NCI-H446 (cell line): ENCODE measurements around the gene ALKBH1.
A peak's percentile ranks its signal among the peaks of the same experiment; 100 is the strongest.
"Not testable (repeated sequence)": the region's sequence is repeated elsewhere in the genome, so short reads cannot be mapped to it uniquely, and the experiment has no call there.

Experiments
- DNase-seq, 2 experiments: peaks; one replicate each; lab custom pipeline; 2025; lab: John Stamatoyannopoulos, UW

ALKBH1 gene

DNA sequence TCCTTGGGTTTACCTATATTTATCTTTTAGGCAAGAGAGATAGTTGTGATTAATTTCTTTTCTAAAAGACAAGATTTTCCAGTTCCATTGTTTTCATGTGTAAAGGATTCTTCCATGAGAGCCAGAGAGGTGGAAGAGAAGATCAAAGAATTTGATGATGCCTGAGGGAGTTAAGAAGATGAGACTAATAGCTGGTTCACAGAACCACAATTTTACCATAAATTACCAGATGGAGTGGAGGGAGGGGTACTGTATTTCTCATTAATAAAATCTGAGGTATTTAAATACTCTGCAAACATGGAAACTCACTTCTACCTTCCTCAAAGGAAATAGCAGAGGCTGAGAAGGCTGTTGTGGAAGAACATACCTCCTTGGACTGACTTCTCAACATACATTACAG, 34.6 kb downstream of the ALKBH1 start:
- no peak for DNase-seq

- DNase-seq = no peak
These were observed 40.5 kb downstream of the ALKBH1 start for GRCh38 chr14:77667331-77667730.

DNA sequence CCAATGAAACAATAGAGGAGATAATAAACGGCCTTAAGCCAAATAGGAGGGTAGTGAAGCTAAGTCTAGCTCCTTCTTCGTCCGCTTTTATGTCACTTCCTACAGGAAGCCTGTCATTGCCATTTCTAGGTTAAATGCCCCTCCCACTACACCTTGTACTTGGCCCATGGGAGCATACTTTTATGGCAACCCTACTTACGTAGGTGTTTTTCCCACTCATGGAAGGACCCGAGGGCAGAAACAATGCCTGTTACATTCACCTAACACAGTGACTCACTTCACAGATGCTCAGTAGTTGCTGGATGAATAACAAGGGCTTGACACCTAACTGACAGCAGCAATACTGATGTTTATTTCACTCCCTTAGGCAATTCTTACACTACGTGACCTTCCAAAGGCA, 44.5 kb downstream of the ALKBH1 start:
- DNase-seq = no peak

DNA sequence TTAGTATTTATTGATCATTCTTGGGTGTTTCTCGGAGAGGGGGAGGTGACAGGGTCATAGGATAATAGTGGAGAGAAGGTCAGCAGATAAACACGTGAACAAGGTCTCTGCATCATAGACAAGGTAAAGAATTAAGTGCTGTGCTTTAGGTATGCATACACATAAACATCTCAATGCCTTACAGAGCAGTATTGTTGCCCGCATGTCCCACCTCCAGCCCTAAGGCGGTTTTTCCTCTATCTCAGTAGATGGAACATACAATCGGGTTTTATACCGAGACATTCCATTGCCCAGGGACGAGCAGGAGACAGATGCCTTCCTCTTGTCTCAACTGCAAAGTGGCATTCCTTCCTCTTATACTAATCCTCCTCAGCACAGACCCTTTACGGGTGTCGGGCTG, 46.3 kb downstream of the ALKBH1 start:
- DNase-seq = not testable (repeated sequence)

DNA sequence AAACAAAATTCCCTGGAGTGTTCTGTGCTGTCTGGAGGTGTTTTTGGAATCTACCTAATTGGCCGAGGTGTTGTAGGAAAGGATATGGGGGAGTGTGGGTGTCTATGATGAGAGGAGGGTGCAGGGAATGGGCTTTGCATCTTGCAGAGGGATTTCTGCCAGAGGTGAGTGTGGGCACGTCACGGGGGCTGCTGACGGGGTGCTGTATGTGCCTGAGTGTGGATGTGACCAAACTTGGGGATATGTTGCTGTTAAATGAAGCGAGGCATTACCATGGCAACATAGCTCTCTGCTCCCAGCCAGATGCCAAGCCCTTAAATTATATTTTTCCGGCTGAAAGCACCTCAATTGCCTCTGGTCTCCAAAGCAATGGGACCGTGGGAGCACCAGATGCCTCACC, 47.1 kb downstream of the ALKBH1 start:
- peak; percentile 90 to 93 for DNase-seq

- DNase-seq = no peak
These were observed 48.0 kb downstream of the ALKBH1 start for GRCh38 chr14:77659831-77660230.

DNA sequence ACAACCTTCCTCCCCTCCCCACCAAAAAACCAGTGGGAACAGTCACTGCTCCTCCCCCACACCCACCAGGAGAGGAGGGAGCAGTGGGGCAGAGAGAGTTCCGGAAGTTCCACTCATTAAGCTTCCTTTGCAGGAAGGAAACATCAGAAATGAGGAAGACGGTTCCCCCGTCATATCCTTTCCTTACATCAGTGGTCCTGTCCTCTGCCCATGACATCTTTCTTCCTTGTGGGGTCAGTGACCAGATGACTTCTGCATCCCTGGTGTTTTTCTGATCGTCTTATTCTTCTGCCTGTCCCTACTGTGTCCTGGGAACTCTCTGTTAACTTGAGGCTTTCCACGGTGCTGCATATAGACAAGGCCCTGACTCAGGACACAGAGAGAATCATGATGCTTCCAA, 50.5 kb downstream of the ALKBH1 start:
- no peak for DNase-seq

GRCh38 chr14:77654001-77654441, 53.8 kb downstream of the ALKBH1 start:
- DNase-seq = no peak

DNA sequence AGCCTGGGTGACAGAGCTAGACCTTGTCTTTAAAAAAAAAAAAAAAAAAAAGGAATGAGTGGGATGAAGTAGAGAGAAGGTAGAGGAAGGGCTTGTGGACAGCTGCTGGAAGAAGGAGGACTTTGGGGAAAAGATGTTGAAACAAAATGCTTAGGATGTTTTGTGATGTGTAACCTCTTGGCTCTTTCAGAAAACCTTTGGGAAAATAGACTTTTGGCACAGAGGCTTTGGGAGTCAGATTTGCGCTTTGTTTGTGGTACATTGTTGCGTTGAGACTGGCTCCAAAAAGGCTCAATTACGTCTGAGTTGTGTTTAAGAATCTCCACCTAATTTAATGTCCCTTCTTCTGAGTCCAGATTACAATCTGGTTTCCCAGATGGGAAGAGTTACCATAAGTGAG, 58.5 kb downstream of the ALKBH1 start:
- DNase-seq = no peak

GRCh38 chr14:77648520-77649200, 59.2 kb downstream of the ALKBH1 start:
- no peak for DNase-seq

DNA sequence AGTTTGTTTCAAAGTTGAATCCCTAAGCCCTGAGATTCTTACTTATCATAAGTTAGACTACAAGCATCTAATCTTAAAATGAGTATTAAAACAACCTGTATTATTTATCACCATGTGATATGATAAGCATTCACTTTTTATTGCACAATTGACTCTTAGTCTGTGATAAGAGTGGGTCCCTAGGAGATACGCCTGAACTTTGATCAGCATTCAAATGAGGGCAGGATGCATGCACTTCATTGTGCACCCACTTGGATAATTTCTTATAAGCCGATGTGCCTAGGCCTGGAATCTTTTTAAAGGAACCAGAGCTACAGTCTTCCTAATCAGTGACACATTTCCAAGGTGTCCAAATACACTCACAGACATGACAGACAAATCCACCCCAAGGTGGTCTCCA, 60.0 kb downstream of the ALKBH1 start:
- DNase-seq = no peak

DNA sequence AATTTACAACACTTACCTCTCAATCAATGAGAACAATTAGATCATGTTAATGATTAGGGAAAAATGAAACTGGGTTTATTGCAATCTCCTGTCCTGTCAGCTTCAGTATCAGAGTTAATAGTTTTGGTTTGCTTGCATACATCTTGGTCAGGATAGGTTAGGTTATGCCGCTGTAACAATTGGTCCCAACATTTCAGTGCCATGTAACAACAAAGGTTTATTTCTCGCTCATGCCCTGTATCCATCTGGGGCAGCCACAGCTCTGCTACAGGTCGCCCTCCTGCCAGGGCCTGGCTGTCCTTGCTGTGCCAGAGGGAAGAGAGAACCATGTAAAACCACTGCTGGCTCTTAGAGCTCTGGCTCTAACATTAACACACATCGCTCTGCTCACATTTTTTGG, 60.9 kb downstream of the ALKBH1 start:
- DNase-seq = no peak

DNA sequence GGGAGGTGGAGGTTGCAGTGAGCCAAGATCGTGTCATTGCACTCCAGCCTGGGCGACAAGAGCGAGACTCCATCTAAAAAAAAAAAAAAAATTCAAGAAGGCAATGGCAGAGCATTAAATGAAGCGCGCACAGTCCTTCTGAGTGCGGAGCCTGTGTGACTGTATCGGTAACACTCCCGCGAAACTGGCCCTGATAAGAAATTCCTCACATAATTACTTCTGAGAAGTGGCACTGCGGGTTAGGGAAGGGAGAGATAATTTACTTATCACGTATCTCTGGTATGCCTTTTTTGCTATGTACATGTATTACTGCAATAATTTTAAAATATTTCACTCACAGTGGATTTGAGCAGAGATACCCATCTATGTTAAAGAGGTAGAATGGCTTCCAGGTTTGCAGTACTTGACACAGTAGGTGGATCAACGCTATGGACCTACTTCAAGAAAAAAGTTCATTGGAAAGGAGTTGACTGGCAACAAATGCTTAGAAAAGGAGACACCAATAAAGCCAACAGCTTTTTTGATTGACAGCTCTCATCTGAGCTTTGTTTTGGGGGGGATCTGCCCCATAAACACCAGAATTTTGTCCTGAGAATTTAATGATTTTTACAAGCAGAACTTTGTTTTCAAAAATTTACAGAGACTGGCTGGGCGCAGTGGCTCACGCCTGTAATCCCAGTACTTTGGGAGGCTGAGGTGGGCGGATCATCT, 62.1 kb downstream of the ALKBH1 start:
- DNase-seq = no peak

DNA sequence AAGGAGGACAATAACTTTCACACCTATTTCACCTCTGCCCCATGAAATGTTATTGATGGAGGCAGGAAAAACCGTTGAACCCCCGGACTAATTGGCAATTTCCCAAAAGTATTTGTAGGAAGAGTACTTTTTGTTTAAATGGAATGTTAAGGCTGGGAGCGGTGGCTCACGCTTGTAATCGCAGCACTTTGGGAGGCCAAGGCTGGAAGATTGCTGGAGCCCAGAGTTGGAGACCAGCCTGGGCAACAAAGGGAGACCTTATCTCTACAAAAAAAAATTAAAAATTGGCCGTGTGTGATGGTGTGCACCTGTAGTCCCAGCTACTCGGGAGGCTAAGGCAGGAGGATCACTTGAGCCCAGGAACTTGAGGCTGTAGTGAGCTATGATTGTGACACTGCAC, 65.4 kb downstream of the ALKBH1 start:
- DNase-seq = no peak

DNA sequence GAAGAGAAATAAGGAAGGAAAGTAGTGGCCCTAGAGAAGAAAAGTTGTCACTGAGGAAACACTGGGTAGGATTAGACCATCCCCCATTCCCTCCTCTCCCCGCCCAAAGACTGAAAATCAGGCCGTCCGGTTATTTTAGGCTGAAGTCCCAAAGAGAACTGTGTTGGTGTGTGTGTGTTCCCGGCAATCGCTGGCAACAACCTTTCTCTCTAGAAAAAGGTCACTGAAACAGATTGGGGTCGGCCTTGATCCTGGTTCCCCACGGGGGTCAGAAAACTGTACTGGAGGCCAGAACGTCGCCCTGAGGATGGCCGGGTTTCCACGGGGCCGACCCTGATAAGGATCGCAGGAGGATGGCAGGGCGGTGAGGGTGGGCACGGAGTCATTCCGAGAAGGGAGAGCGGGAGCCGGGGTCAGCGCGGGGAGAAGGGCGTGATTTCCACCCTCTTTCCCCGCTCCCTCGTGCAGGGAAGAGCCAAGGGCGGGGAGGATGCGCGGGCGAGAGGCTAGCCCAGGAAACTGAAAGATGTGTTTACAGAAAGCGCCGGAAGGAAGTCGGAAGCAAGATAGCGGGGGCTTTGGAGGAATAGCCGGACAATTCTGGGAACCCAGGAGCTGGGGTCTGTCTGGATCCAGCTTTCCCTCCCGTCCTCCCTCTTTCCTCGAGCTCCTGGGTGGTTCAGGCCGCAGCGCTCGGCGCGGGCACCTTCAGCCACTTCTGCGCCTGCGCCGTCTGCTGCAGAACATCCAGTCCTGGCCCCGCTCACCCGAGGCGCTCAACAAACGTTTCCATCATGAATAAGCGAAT, 66.1 kb downstream of the ALKBH1 start:
- no peak for DNase-seq

GRCh38 chr14:77640756-77641533, 66.9 kb downstream of the ALKBH1 start:
- no peak for DNase-seq

DNA sequence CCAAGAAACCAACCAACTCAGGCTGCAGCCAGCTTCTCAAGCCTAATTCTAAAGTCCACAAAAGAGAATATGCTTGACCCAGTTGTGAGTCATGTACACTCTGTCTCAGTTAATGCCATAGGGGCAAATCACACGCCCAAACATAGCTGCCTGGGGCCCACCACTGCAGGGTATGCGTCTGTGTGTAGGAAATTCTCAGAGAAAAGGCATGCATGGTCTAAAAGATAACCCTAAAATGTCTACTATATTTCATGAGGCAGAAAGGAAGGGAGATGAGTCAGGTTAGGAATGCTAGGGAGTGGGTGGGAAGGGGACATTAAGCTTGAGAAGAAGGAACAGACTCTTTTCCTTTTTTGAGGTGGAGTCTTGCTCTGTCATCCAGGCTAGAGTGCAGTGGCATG, 69.1 kb downstream of the ALKBH1 start:
- DNase-seq = no peak

DNA sequence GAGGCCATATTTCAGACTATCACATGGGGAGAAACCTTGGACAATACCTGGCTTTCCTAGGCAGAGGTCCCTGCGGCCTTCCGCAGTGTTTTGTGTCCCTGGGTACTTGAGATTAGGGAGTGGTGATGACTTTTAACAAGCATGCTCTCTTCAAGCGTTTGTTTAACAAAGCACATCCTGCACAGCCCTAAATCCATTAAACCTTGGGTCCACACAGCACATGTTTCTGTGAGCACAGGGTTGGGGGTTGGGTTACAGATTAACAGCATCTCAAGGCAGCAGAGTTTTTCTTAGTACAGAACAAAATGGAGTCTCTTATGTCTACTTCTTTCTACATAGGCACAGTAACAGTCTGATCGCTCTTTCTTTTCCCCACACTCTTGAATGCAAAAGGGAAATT, 72.0 kb downstream of the ALKBH1 start:
- DNase-seq = not testable (repeated sequence)

- not testable (repeated sequence) for DNase-seq
These were observed 72.4 kb downstream of the ALKBH1 start for GRCh38 chr14:77635466-77635865.

- DNase-seq = no peak
These were observed 77.7 kb downstream of the ALKBH1 start for GRCh38 chr14:77630111-77630510.

DNA sequence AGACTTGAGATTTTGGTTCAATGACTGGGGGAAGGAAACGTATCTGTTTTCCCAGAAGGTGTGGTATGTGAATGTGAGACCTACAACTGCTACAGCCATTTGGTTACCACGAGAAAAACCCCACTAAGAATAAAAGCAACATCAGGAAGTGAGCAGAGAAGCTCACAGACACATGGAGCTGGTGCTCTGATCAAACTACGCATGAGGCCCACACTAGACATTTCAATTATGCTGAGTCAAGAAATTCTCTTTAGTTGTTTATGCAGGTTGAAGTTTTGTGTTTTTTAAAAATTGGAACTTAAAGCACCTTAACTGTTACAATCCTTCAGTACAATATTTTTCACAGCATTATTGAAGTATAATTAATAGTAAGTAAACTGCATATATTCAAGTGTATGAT, 82.5 kb downstream of the ALKBH1 start:
- no peak for DNase-seq

- DNase-seq = no peak
These were observed 84.6 kb downstream of the ALKBH1 start for GRCh38 chr14:77623201-77623600.
